Retinal pigment epithelial cell (primary cell): ENCODE results near the gene CYB5RL.
"Not testable (repeated sequence)": the region's sequence is repeated elsewhere in the genome, so short reads cannot be mapped to it uniquely, and the experiment has no call there.

Experiments
- DNase-seq: peaks from one replicate; pipeline ENCODE4 v3.0.0-alpha.2; 2010; ENCODE audit warnings: low read depth
- H3K4me3 ChIP-seq: 2 replicates; pipeline ENCODE4 v1.5.1; 2011; ENCODE audit warnings: mild to moderate bottlenecking, low read length, control low read depth, moderate library complexity
- TF ChIP-seq, protein P1 (sequence below): conservative IDR thresholded peaks from 2 replicates; pipeline ENCODE4 v1.5.1; 2011; ENCODE audit warnings: low read depth, low read length, control low read depth, inconsistent platforms

Gene CYB5RL

DNA sequence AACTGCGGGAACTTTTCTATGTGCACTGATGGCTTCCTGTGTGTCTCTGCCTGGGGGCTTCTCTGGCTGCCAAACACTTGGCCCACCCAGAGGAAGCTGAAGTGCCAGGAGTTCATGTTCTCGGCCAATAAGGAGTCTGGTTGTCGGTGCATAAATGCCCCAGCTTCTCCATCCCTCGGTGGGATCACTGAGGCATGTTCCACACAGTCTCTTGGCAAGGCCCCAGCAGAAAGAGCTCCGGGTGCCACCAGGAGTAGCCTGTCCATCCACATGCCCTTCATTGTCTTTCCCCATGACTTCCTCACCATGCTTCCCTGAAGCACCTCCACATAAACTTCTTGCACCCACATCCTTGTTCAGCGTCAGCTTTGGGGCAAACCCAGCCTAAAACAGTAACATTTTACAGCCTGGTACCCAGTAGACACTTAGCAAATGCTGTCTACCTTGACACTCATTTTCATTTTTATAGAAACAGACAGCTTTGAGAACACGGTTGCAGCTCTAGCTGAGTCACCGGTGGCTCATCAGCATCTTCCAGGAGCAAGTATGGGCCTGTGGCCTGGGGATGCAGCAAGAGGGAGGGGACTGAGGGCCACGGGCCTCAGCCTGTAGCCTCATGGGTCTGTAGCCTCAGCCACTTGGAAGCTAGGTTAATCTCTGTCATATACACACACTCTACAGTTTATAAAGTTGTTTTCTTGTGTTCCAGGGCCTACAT is 32.2 kb downstream of the CYB5RL start:
- TF ChIP-seq, protein P1, sequence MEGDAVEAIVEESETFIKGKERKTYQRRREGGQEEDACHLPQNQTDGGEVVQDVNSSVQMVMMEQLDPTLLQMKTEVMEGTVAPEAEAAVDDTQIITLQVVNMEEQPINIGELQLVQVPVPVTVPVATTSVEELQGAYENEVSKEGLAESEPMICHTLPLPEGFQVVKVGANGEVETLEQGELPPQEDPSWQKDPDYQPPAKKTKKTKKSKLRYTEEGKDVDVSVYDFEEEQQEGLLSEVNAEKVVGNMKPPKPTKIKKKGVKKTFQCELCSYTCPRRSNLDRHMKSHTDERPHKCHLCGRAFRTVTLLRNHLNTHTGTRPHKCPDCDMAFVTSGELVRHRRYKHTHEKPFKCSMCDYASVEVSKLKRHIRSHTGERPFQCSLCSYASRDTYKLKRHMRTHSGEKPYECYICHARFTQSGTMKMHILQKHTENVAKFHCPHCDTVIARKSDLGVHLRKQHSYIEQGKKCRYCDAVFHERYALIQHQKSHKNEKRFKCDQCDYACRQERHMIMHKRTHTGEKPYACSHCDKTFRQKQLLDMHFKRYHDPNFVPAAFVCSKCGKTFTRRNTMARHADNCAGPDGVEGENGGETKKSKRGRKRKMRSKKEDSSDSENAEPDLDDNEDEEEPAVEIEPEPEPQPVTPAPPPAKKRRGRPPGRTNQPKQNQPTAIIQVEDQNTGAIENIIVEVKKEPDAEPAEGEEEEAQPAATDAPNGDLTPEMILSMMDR: no peak
- no peak for DNase-seq
- no peak overlapping the region for H3K4me3 ChIP-seq

DNA sequence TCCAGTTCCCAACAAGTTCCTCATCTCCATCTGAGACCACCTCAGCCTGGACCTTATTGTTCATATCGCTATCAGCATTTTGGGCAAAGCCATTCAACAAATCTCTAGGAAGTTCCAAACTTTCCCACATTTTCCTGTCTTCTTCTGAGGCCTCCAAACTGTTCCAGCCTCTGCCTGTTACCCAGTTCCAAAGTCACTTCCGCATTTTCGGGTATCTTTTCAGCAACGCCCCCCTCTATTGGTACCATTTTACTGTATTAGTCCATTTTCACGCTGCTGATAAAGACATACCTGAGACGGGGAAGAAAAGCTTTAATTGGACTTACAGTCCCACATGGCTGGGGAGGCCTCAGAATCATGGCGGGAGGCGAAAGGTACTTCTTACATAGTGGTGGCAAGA is 33.5 kb downstream of the CYB5RL start:
- DNase-seq, H3K4me3 ChIP-seq: not testable (repeated sequence)

DNA sequence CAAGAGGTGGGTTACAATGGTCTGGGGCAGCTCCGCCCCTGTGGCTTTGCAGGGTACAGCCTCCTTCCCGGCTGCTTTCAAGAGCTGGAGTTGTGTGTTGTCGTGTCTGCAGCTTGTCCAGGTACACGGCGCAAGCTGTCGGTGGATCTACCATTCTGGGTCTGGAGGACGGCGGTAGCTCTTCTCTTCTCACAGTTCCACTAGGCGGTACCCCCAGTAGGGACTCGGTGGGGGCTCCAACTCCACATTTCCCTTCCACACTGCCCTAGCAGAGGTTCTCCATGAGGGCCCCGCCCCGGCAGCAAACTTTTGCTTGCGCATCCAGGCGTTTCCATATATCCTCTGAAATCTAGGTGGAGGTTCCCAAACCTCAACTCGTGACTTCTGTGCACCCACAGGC is 34.7 kb downstream of the CYB5RL start:
- TF ChIP-seq, protein P1: no peak
- H3K4me3 ChIP-seq: no peak overlapping the region
- DNase-seq: no peak

DNA sequence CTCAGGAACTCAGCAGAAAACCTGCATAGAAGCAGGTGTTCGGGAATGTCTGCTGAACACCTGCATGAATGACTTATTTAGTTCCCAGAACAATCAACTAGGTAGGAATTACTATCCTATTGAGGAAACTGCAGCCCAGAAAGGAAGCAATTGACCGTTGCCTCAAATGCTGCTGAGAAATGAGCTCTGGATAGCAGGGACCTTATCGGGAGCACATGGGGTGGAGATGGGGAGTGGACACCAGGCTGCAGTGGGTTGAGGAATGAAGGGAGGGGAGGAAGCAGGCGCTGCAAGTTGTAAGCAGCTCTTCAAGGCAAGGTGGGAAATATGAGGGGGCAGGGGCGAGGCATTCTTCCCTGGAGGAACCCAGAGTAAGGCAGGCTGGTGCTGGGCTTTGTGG is 36.3 kb downstream of the CYB5RL start:
- DNase-seq: no peak
- H3K4me3 ChIP-seq: no peak overlapping the region
- TF ChIP-seq, protein P1: no peak

DNA sequence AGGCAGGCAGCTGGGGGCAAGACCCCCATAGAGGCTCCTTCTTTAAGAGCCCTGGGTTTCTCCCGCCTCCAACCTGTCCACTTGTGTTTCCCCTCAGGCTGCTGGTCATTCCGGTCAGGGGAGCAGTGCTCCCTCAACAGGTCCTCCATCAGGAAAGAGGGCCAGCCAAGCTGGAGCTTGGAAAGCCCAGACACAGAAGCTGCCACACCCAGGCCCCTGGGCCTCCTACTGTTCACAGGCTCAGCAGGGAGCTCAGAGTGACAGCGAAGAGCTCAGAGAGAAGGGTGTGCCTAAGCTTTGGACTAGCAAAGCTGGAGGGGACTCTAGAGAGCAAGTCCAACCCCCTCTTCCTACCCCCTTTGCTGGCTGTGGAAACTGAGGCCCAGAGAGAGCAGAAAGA is 36.8 kb downstream of the CYB5RL start:
- DNase-seq: no peak
- TF ChIP-seq, protein P1: no peak
- no peak overlapping the region for H3K4me3 ChIP-seq

DNA sequence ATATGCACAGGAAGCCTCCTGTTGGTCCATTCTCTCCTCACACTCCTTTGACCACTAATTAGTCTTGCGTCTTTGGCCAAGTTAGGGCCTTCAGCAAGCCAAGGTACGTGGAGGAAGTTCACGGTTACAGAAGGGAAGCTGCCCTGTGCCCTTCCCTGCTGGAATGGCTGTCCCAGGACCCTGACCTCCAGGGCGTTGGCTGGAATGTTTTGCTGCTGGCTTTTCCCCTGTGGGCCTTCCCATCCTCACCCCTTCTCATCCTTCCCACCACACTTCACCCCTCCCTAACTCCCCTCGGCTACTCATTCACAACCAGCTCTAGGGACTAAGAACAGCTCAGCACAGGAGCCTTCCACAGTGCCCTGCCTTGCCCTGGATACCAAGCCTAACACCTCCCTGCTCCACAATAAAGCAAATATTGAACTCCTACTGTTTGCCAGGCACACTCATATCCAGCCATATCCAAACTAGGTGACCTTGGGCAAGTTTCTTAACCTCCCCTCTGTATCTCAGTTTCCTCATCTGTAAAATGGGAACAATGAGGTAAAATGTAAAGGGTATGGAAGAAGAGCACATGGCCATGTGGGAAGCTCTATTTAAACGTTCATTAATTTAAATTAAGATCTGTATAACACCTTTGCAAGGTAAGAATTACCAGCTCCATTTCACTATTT is 38.2 kb downstream of the CYB5RL start:
- H3K4me3 ChIP-seq: no peak overlapping the region
- DNase-seq: no peak
- TF ChIP-seq, protein P1: no peak

DNA sequence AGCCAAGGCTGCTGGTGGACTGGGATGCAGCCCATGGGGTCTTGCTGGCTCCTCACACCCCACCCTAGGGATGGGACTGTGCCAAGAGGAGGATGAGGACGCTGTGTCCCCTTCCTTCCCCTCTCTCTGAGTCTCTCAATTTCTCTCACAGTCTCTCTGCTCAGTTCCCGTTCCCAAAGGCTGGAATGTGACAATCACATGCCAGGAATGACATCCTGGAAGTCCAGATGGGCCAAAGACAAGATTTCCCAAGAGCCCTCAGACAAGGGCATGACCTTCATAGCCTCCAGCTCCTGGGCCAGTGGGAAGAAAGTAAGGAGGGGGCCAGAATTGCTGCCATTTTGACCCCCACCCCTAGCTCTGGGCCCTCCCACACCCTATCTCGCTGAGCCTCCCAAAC is 39.5 kb downstream of the CYB5RL start:
- H3K4me3 ChIP-seq: no peak overlapping the region
- TF ChIP-seq, protein P1: no peak
- no peak for DNase-seq
